AG04449 (cell line): Measurements from ENCODE around the gene MAP4K4.

Source experiments
- CTCF ChIA-PET: fragments of 350-600 bp; formaldehyde crosslinking; extraction: SDS; loops from one replicate; lab custom pipeline; 2021; ENCODE audit warnings: antibody characterized with exemption; lab: Yijun Ruan, JAX
- POLR2A ChIA-PET: fragments of 400-600, 350-600 bp; formaldehyde crosslinking; extraction: SDS; loops from one replicate; lab custom pipeline; 2020; ENCODE audit warnings: antibody characterized with exemption, inconsistent platforms; lab: Yijun Ruan, JAX
- DNase-seq: peaks from one replicate; pipeline ENCODE4 v3.0.0-alpha.2; 2010; ENCODE audit warnings: low read depth, low spot score
- H3K4me3 ChIP-seq: 2 replicates; pipeline ENCODE4 v1.5.1; 2011; ENCODE audit warnings: low read depth, mild to moderate bottlenecking, control low read depth, low read length
- CTCF ChIP-seq: IDR thresholded peaks from one replicate; pipeline ENCODE4 v1.5.1; 2011; ENCODE audit warnings: mild to moderate bottlenecking, moderate library complexity, low read length, control low read depth, inconsistent platforms; ENCODE audit not compliant: insufficient read depth; ENCODE audit errors: missing control alignments

MAP4K4 gene

GRCh38 chr2:101808006-101808562, 110.6 kb downstream of the MAP4K4 start:
- TF ChIP-seq CTCF: no peak
- DNase-seq: no peak
- POLR2A ChIA-PET: no interaction called here
- CTCF ChIA-PET: interaction anchor here (0.8 to 2.7 kb wide), 2 partner anchors 23 to 38 kb away, joined by 3 to 7 read pairs; no protein-coding TSS in a partner anchor
- H3K4me3 ChIP-seq: no peak overlapping the region

GRCh38 chr2:101809698-101810097, 112.2 kb downstream of the MAP4K4 start:
- no peak overlapping the region for H3K4me3 ChIP-seq
- ChIA-PET POLR2A (no interaction called here), CTCF (interaction anchor here (0.8 to 2.7 kb wide), 2 partner anchors 21 to 414 kb away, joined by 3 to 7 read pairs; no protein-coding TSS in a partner anchor)
- no peak for DNase-seq
- no peak for TF ChIP-seq CTCF

GRCh38 chr2:101811226-101812015, 113.9 kb downstream of the MAP4K4 start:
- ChIA-PET CTCF (interaction anchor here (1.0 to 1.7 kb wide), 3 partner anchors 11 to 20 kb away, joined by 4 to 5 read pairs (median 4); no protein-coding TSS in a partner anchor), POLR2A (no interaction called here)
- H3K4me3 ChIP-seq: no peak overlapping the region
- DNase-seq: no peak
- TF ChIP-seq CTCF: no peak

- ChIA-PET CTCF (interaction anchor here (0.6 to 1.7 kb wide), 3 partner anchors 10 to 19 kb away, joined by 3 to 5 read pairs (median 4); no protein-coding TSS in a partner anchor), POLR2A (no interaction called here)
- no peak overlapping the region for H3K4me3 ChIP-seq
- no peak for TF ChIP-seq CTCF
- no peak for DNase-seq
Measured at GRCh38 chr2:101812226-101812625, 114.7 kb downstream of the MAP4K4 start.

GRCh38 chr2:101814752-101815151, 117.2 kb downstream of the MAP4K4 start:
- DNase-seq: no peak
- no peak overlapping the region for H3K4me3 ChIP-seq
- ChIA-PET POLR2A (no interaction called here), CTCF (interaction anchor here (1.1 to 7.8 kb wide), 7 partner anchors 8 to 69 kb away, joined by 3 to 54 read pairs (median 3); no protein-coding TSS in a partner anchor)
- no peak for TF ChIP-seq CTCF

GRCh38 chr2:101815154-101815553, 117.6 kb downstream of the MAP4K4 start:
- TF ChIP-seq CTCF: no peak
- H3K4me3 ChIP-seq: no peak overlapping the region
- ChIA-PET CTCF (interaction anchor here (1.1 to 7.8 kb wide), 8 partner anchors 8 to 69 kb away, joined by 3 to 54 read pairs (median 4); no protein-coding TSS in a partner anchor), POLR2A (no interaction called here)
- no peak for DNase-seq
